Adrenal gland (tissue), 12 donors: ENCODE data around the gene ATF7. TPM values are rescaled to one million over a fixed set of nuclear protein-coding genes. Genes with fewer than 3 reads are reported as not detected.

ENCODE experiments used
- DNase-seq, 7 donors: peaks; one replicate each; pipeline ENCODE4 v3.0.0-alpha.2; 2019 to 2020
- H3K27ac ChIP-seq, 5 donors: fragments of 200-600 bp; sonication (generic) in 4 of 5; 1 replicate in 3 of 5; 2 replicates in 2 of 5; pipeline versions ENCODE4 v1.5.1 to v1.8.0; 2016 to 2020; ENCODE audit warnings: mild to moderate bottlenecking in 1 of 5
- H3K27me3 ChIP-seq: fragments of 200-600 bp; 2 replicates; pipeline ENCODE4 v1.8.0; 2021
- H3K36me3 ChIP-seq, 2 donors: fragments of 200-600 bp; replicated peaks in 1 of 2; 1 replicate in 1 of 2; 2 replicates in 1 of 2; pipeline versions ENCODE4 v1.5.1 to v1.8.0; 2018 to 2022
- H3K4me1 ChIP-seq, 2 donors: fragments of 200-600 bp; replicated peaks in 1 of 2; 1 replicate in 1 of 2; 2 replicates in 1 of 2; pipeline versions ENCODE4 v1.5.1 to v1.8.0; 2018 to 2021
- H3K4me3 ChIP-seq, 4 donors: fragments of 200-600 bp; sonication (generic) in 3 of 4; one replicate each; pipeline ENCODE4 v1.5.1; 2016 to 2018
- H3K9me3 ChIP-seq, 3 donors: fragments of 200-600 bp; sonication (generic) in 1 of 3; replicated peaks in 1 of 3; 1 replicate in 2 of 3; 2 replicates in 1 of 3; pipeline versions ENCODE4 v1.5.1 to v1.8.0; 2016 to 2021
- POLR2A ChIP-seq, 2 donors: fragments of 450-650 bp; IDR thresholded peaks; one replicate each; pipeline ENCODE4 v1.6.1; 2017; ENCODE audit warnings: antibody characterized with exemption in 2 of 2, mild to moderate bottlenecking in 2 of 2, moderate library complexity in 1 of 2
- WGBS, 4 donors: extraction: QIAGEN DNeasy Blood & Tissue Kit in 2 of 4; methylation state at CpG; one replicate each; pipeline versions ENCODE4 v1.1.5 to v1.1.7; 2013 to 2017; 5-methylcytosine and 5-hydroxymethylcytosine counted together
- intact Hi-C, 2 donors: fragments of 100-400 bp; cut with DNase I; formaldehyde crosslinking; loops; one replicate each; pipeline versions ENCODE4 v1.14.1 to v1.15.0; 2022 to 2023
- polyA plus RNA-seq, 3 donors: library from polyadenylated mRNA; stranded (reverse); fragments of 200-250 nt in 2 of 3; fragments of 350-450 nt in 1 of 3; fragmentation: Illumina TruSeq in 1 of 3; extraction: RNeasy Lipid Tissue Mini Kit (QIAGEN cat#74804) in 1 of 3; gene quantifications; one replicate each; pipeline ENCODE4 v1.2.3, GENCODE V29; 2013 to 2014
- total RNA-seq, 9 donors: library from RNA; depleted of rRNA in 4 of 9; stranded (reverse); fragments of >200 nt in 4 of 9; fragments of 120-200 nt in 1 of 9; fragmentation: NEBNext Ultra II Directional in 1 of 9; extraction: Animal tissue kit (Norgen Biotek cat#: 25700) in 1 of 9; gene quantifications; one replicate each; pipeline versions ENCODE4 v1.1.0 to v1.2.4, GENCODE V29; 2013 to 2023
- TF ChIP-seq, protein P1 (sequence below), 6 experiments: fragments of 450-650 bp in 4 of 6; fragments of 200-600 bp in 2 of 6; sonication (generic) in 1 of 6; IDR thresholded peaks; 1 replicate in 5 of 6; 2 replicates in 1 of 6; pipeline versions ENCODE4 v1.5.1 to v1.8.0; 2016 to 2021; ENCODE audit warnings: antibody characterized with exemption in 6 of 6, mild to moderate bottlenecking in 2 of 6, moderate library complexity in 1 of 6
- donor health status: healthy with polysubstance abuse.
- donor health status: Bipolar disorder and iron deficiency.
- donor health status: DM: yes; HTN: yes; CAD: no.
- donor health status: DM: no; HTN: no; CAD: no.
- donor health status: DM: no; HTN: no; CAD: no.
- donor health status: DM: yes; HTN: yes; CAD: no.

ATF7 gene
- total and polyA plus RNA-seq, 12 donors = 12.1 to 41.7 (median 27.5) TPM

DNA sequence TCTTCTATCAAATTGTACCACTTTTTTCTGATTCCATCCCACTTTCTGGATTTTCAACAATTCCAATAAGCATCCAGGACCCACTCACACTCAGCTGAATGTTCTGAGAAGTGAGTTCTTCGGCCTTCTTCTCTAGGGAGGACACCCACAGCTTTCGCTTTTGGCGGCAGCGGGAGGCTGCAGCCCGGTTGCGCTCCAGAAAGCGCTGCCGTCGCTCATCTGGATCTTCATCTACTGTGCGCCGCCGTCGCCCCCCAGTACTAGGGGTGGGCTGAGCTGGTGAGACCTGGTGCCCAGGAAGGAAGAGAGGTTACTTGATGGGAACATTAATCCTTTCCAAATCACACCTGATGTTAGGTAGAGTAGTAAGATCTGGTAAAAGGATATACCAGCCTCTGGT, 101.7 kb downstream of the ATF7 start:
- peaks cover 0 to 79% of the 10 kb centered on the region in 2 donors for H3K36me3 ChIP-seq
- no peak for DNase-seq

DNA sequence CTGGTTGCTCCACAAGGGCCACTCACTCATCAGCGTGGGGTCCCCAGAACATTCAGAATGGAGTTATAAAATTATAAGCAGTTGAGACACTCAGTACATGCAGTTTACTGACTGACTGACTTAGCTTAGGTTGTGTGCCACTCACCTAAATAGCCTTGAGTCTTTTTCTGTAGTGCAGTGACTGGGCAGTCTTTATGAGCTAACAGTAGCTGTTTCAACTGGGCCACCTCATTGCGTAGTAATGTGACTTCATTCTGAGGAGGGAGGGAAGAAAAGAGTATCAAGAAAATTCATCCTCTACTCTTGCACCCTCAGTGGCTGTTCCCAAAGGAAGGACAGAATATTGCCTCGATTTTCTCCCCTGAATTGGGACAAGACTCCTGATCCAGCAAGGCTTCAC, 103.1 kb downstream of the ATF7 start:
- Histone ChIP-seq H3K4me1 (no peaks in the 10 kb centered on the region), H3K4me3 (no peak overlapping the region), H3K27ac (no peak overlapping the region), H3K27me3 (no peaks in the 10 kb centered on the region), H3K36me3 (peaks cover 0 to 75% of the 10 kb centered on the region in 2 donors), H3K9me3 (no peaks in the 10 kb centered on the region)
- intact Hi-C loops = no loop called here
- DNase-seq = no peak
- WGBS, 4 donors = 86 to 95% (median 94%) methylated on average over 3 of the region's 3 CpGs
- TF ChIP-seq POLR2A (IDR thresholded peaks at IDR 0.05) = no peak
- TF ChIP-seq, protein P1, sequence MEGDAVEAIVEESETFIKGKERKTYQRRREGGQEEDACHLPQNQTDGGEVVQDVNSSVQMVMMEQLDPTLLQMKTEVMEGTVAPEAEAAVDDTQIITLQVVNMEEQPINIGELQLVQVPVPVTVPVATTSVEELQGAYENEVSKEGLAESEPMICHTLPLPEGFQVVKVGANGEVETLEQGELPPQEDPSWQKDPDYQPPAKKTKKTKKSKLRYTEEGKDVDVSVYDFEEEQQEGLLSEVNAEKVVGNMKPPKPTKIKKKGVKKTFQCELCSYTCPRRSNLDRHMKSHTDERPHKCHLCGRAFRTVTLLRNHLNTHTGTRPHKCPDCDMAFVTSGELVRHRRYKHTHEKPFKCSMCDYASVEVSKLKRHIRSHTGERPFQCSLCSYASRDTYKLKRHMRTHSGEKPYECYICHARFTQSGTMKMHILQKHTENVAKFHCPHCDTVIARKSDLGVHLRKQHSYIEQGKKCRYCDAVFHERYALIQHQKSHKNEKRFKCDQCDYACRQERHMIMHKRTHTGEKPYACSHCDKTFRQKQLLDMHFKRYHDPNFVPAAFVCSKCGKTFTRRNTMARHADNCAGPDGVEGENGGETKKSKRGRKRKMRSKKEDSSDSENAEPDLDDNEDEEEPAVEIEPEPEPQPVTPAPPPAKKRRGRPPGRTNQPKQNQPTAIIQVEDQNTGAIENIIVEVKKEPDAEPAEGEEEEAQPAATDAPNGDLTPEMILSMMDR (IDR thresholded peaks at IDR 0.05) = no peak

More for the DNA sequence above, 101.7 kb downstream of the ATF7 start:
- TF ChIP-seq POLR2A (IDR thresholded peaks at IDR 0.05) = no peak
- TF ChIP-seq, protein P1 (IDR thresholded peaks at IDR 0.05) = no peak
- intact Hi-C loops = no loop called here
- 97 to 100% (median 98%) methylated on average over 13 of the region's 13 CpGs for WGBS, 4 donors
- no peaks in the 10 kb centered on the region for H3K27me3 ChIP-seq
- H3K4me3 ChIP-seq = no peak overlapping the region
- no peaks in the 10 kb centered on the region for H3K9me3 ChIP-seq
- no peak overlapping the region for H3K27ac ChIP-seq
- no peaks in the 10 kb centered on the region for H3K4me1 ChIP-seq

DNA sequence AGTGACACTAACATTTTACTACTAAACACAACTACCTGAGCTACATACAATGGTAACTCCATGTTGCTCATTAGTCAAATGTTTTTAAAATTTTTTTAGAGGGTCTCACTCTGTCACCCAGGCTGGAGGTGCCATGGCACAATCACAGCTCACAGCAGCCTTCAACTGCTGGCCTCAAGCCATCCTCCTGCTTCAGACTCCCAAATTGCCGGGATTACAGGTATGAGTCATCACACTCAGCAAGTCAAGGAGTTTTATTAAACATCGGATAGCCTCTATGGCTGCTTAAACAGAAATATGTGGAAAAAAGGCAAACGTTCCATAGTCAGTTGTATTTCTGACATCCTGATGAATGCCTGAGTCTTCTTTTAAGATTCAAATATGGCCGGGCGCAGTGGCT, 107.8 kb downstream of the ATF7 start:
- intact Hi-C loops = loop anchor here in 1 of 2 donors (10.0 kb wide), 1 partner anchor 174 kb away; no protein-coding TSS in a partner anchor
- TF ChIP-seq, protein P1 (IDR thresholded peaks at IDR 0.05) = no peak
- TF ChIP-seq POLR2A (IDR thresholded peaks at IDR 0.05) = no peak
- 67 to 73% (median 70%) methylated on average over 5 of the region's 5 CpGs for WGBS, 4 donors
- Histone ChIP-seq H3K4me3 (no peak overlapping the region), H3K4me1 (peaks cover 0 to 6% of the 10 kb centered on the region in 2 donors), H3K27ac (no peak overlapping the region), H3K27me3 (no peaks in the 10 kb centered on the region), H3K36me3 (peaks cover 0 to 87% of the 10 kb centered on the region in 2 donors), H3K9me3 (no peaks in the 10 kb centered on the region)
- DNase-seq = peak in 2 of 7 donors; percentile 26 to 49

DNA sequence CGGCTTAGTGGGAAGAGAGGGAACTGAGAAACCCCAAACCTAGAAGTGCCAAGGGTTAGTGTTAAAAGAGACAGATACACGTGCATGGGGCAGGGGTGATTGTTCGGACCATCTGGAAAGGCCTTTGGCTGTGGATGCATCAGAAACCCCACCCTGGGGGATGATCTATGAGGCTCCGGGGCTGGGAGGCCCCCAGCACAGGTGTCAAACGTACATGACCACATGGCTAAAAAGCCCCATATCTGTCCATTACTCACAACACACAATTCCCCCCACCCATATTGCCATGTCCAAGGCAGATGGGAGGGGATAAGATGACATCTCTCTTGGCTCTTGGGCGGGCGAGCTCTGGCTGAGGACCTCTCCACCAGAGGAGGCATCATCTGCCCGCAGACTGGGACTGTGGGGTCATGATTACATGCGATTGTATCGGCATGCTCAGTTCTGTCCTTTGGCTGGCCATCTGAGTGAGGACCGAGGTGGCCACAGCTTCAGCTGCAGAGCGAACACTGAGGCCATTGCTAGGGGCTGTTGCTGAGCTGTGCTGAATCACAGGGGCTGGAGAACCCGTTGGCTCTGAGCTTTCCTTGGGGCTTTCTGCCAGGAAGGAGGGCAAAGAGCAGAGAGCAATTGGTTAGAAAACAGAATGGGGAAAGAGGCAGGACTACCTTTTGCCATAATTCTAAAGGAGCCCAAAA, 109.3 kb downstream of the ATF7 start:
- TF ChIP-seq POLR2A (IDR thresholded peaks at IDR 0.05) = no peak
- TF ChIP-seq, protein P1 (IDR thresholded peaks at IDR 0.05) = no peak
- Histone ChIP-seq H3K9me3 (no peaks in the 10 kb centered on the region), H3K27me3 (no peaks in the 10 kb centered on the region), H3K4me3 (no peak overlapping the region), H3K36me3 (peaks cover 0 to 87% of the 10 kb centered on the region in 2 donors), H3K27ac (no peak overlapping the region), H3K4me1 (peaks cover 0 to 6% of the 10 kb centered on the region in 2 donors)
- peak in 3 of 7 donors; percentile 49 to 62 (median 49) for DNase-seq
- intact Hi-C loops = loop anchor here in 1 of 2 donors (10.0 kb wide), 1 partner anchor 172 kb away; no protein-coding TSS in a partner anchor
- WGBS, 4 donors = 72 to 82% (median 78%) methylated on average over 6 to 13 of the region's 13 CpGs
